ENCODE data around the gene ARHGAP4.

The ARHGAP4 gene

GRCh38 chrX:153930011-153930910 lies 4.2 kb upstream of the ARHGAP4 start:
- Histone ChIP-seq H3K27ac (ENCODE audit: low read length) (no peak overlapping the region), H3K4me3 (ENCODE audit: low read length) (no peak overlapping the region), H3K9me3 (ENCODE audit: control insufficient read depth, low read depth, low read length) (peaks cover 2% of the 10 kb centered on the region), H3K36me3 (ENCODE audit: control insufficient read depth, low read depth, low read length) (peaks cover 12% of the 10 kb centered on the region), H3K9ac (ENCODE audit: low read length) (no peak overlapping the region), H3K27me3 (ENCODE audit: control insufficient read depth, insufficient read depth, low read length) (no peaks in the 10 kb centered on the region), H3K4me1 (ENCODE audit: control insufficient read depth, low read depth, low read length) (peaks cover 8% of the 10 kb centered on the region)

DNA sequence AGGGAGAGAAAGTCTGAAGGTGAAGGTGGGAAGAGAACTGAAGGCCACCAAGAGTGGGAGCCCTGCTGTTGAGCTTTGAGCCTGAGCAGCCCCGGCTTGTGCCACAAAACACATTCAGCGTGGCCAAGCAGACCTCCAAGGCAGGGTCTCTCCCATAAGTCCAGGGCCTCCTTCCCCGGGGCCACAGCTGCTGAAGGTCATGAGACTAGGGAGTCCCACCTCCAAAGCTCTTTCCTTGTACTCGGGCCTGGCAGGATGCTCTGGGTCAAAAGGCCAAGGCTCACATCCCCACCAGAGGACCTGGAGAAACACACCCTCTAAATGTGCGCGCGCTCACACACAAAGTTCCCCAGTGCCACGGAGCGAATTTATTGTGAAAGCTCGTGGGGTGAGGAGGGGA lies 3.5 kb upstream of the ARHGAP4 start:
- Histone ChIP-seq H3K27ac (ENCODE audit: low read length) (no peak overlapping the region), H3K27me3 (ENCODE audit: control insufficient read depth, insufficient read depth, low read length) (no peaks in the 10 kb centered on the region), H3K36me3 (ENCODE audit: control insufficient read depth, low read depth, low read length) (peaks cover 12% of the 10 kb centered on the region), H3K4me3 (ENCODE audit: low read length) (no peak overlapping the region), H3K9me3 (ENCODE audit: control insufficient read depth, low read depth, low read length) (peaks cover 2% of the 10 kb centered on the region), H3K9ac (ENCODE audit: low read length) (no peak overlapping the region), H3K4me1 (ENCODE audit: control insufficient read depth, low read depth, low read length) (peaks cover 8% of the 10 kb centered on the region)

DNA sequence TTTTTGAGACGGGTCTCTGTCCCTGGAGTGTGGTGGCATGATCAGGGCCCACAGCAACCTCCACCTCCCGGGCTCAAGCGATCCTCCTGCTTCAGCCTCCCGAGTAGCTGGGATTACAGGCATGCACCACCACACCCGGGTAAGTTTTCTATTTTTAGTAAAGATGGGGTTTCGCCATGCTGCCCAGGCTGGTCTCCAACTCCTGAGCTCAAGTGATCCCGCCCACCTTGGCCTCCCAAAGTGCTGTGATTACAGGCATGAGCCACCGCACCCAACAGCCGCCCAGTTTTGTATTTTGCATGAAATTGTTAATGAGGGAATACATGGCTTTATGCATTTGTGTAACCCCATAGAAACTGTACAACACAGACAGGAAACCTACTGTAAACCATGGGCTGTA lies 2.8 kb upstream of the ARHGAP4 start:
- Histone ChIP-seq H3K4me3 (ENCODE audit: low read length) (no peak overlapping the region), H3K27me3 (ENCODE audit: control insufficient read depth, insufficient read depth, low read length) (no peaks in the 10 kb centered on the region), H3K27ac (ENCODE audit: low read length) (no peak overlapping the region), H3K36me3 (ENCODE audit: control insufficient read depth, low read depth, low read length) (peaks cover 12% of the 10 kb centered on the region), H3K9me3 (ENCODE audit: control insufficient read depth, low read depth, low read length) (no peaks in the 10 kb centered on the region), H3K9ac (ENCODE audit: low read length) (no peak overlapping the region), H3K4me1 (ENCODE audit: control insufficient read depth, low read depth, low read length) (peaks cover 8% of the 10 kb centered on the region)

DNA sequence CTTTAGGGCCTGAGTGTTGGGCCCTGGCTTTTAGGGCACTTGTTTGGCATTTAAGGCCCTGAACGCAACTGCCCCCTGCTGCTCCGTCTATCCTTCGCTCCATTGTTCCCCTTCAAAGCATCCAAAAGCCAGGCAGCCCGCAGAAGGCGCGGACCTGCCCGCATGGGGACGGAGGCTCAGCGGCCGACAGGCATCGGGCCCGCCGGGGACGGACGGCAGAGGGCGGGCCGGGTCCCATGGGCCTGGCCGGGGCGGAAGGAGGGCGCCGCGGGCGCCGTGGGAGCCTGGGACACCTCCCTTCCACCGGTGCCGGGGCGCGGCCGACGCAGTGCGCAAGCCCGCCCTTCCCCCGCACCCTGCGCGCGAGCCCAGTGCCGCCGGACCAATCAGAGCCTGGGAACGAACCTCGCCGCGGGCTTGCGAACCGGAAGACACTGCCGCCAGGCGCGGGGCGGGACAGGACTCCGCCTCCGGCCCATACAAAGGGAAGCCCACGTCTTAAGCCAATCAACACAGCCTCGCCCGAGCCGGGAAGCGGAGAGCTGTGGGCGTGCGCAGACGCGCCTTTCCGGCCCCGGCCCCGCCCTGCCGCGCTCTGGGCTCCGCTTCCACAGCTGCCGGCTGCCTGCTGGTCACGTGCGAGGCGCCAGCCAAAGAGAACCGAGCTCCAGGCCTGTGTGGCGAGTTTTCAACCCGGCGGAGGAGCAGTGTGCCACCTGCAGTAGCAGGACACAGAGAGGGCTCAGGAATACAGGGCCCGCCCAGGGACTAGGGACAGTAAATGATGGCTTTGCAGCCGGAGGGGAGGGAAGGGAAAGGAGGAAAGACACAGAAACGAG lies 2.1 kb upstream of the ARHGAP4 start:
- H3K27ac ChIP-seq (ENCODE audit: low read length), result peak overlapping the region; percentile 33
- no peaks in the 10 kb centered on the region for H3K9me3 ChIP-seq (ENCODE audit: control insufficient read depth, low read depth, low read length)
- H3K4me3 ChIP-seq (ENCODE audit: low read length), result peak overlapping the region; percentile 68
- peak overlapping the region; percentile 83 for H3K9ac ChIP-seq (ENCODE audit: low read length)
- H3K27me3 ChIP-seq (ENCODE audit: control insufficient read depth, insufficient read depth, low read length), result no peaks in the 10 kb centered on the region
- peaks cover 8% of the 10 kb centered on the region for H3K4me1 ChIP-seq (ENCODE audit: control insufficient read depth, low read depth, low read length)
- H3K36me3 ChIP-seq (ENCODE audit: control insufficient read depth, low read depth, low read length), result peaks cover 11% of the 10 kb centered on the region

- Histone ChIP-seq H3K9ac (ENCODE audit: low read length) (peak overlapping the region; percentile 83), H3K27ac (ENCODE audit: low read length) (peak overlapping the region; percentile 33), H3K27me3 (ENCODE audit: control insufficient read depth, insufficient read depth, low read length) (no peaks in the 10 kb centered on the region), H3K36me3 (ENCODE audit: control insufficient read depth, low read depth, low read length) (peaks cover 8% of the 10 kb centered on the region), H3K4me3 (ENCODE audit: low read length) (peak overlapping the region; percentile 68), H3K4me1 (ENCODE audit: control insufficient read depth, low read depth, low read length) (peaks cover 8% of the 10 kb centered on the region), H3K9me3 (ENCODE audit: control insufficient read depth, low read depth, low read length) (no peaks in the 10 kb centered on the region)
These were observed 1.5 kb upstream of the ARHGAP4 start for GRCh38 chrX:153927672-153927921.

- H3K4me3 ChIP-seq (ENCODE audit: low read length), result peak overlapping the region; percentile 68
- H3K9ac ChIP-seq (ENCODE audit: low read length), result peak overlapping the region; percentile 83
- H3K36me3 ChIP-seq (ENCODE audit: control insufficient read depth, low read depth, low read length), result peaks cover 7% of the 10 kb centered on the region
- H3K27me3 ChIP-seq (ENCODE audit: control insufficient read depth, insufficient read depth, low read length), result no peaks in the 10 kb centered on the region
- no peaks in the 10 kb centered on the region for H3K9me3 ChIP-seq (ENCODE audit: control insufficient read depth, low read depth, low read length)
- peaks cover 8% of the 10 kb centered on the region for H3K4me1 ChIP-seq (ENCODE audit: control insufficient read depth, low read depth, low read length)
- H3K27ac ChIP-seq (ENCODE audit: low read length), result peak overlapping the region; percentile 33
These were observed 1.0 kb upstream of the ARHGAP4 start for GRCh38 chrX:153926858-153927671.

GRCh38 chrX:153926552-153926857 lies 441 bp upstream of the ARHGAP4 start:
- no peaks in the 10 kb centered on the region for H3K27me3 ChIP-seq (ENCODE audit: control insufficient read depth, insufficient read depth, low read length)
- H3K4me3 ChIP-seq (ENCODE audit: low read length), result peak overlapping the region; percentile 68
- H3K27ac ChIP-seq (ENCODE audit: low read length), result no peak overlapping the region
- H3K4me1 ChIP-seq (ENCODE audit: control insufficient read depth, low read depth, low read length), result peaks cover 8% of the 10 kb centered on the region
- no peak overlapping the region for H3K9ac ChIP-seq (ENCODE audit: low read length)
- H3K36me3 ChIP-seq (ENCODE audit: control insufficient read depth, low read depth, low read length), result peaks cover 1% of the 10 kb centered on the region
- H3K9me3 ChIP-seq (ENCODE audit: control insufficient read depth, low read depth, low read length), result no peaks in the 10 kb centered on the region

DNA sequence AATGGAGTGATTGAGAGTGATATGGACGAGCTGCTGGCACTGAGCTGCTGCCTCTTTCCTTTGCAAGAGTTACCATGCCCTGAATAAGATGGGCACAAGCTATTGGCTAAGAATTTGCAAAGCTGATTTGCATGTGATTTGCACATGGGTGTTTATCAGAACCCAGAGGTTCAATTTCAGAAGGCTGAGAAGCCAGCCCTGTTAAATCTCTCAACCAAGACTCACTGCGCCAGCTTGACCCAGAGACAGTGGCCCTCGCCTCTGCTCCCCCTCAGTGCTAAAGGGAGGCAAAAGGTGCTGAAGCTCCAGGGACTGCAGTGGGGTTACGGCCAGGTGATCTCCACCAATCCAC lies 701 bp downstream of the ARHGAP4 start:
- Histone ChIP-seq H3K36me3 (ENCODE audit: control insufficient read depth, low read depth, low read length) (no peaks in the 10 kb centered on the region), H3K4me3 (ENCODE audit: low read length) (peak overlapping the region; percentile 56), H3K27me3 (ENCODE audit: control insufficient read depth, insufficient read depth, low read length) (no peaks in the 10 kb centered on the region), H3K9me3 (ENCODE audit: control insufficient read depth, low read depth, low read length) (peaks cover 2% of the 10 kb centered on the region), H3K9ac (ENCODE audit: low read length) (peak overlapping the region; percentile 39), H3K27ac (ENCODE audit: low read length) (no peak overlapping the region), H3K4me1 (ENCODE audit: control insufficient read depth, low read depth, low read length) (peaks cover 8% of the 10 kb centered on the region)

- Histone ChIP-seq H3K9ac (ENCODE audit: low read length) (no peak overlapping the region), H3K27ac (ENCODE audit: low read length) (no peak overlapping the region), H3K4me1 (ENCODE audit: control insufficient read depth, low read depth, low read length) (peaks cover 8% of the 10 kb centered on the region), H3K4me3 (ENCODE audit: low read length) (no peak overlapping the region), H3K9me3 (ENCODE audit: control insufficient read depth, low read depth, low read length) (peaks cover 2% of the 10 kb centered on the region), H3K36me3 (ENCODE audit: control insufficient read depth, low read depth, low read length) (no peaks in the 10 kb centered on the region), H3K27me3 (ENCODE audit: control insufficient read depth, insufficient read depth, low read length) (no peaks in the 10 kb centered on the region)
These were observed 1.8 kb downstream of the ARHGAP4 start for GRCh38 chrX:153924149-153924861.

DNA sequence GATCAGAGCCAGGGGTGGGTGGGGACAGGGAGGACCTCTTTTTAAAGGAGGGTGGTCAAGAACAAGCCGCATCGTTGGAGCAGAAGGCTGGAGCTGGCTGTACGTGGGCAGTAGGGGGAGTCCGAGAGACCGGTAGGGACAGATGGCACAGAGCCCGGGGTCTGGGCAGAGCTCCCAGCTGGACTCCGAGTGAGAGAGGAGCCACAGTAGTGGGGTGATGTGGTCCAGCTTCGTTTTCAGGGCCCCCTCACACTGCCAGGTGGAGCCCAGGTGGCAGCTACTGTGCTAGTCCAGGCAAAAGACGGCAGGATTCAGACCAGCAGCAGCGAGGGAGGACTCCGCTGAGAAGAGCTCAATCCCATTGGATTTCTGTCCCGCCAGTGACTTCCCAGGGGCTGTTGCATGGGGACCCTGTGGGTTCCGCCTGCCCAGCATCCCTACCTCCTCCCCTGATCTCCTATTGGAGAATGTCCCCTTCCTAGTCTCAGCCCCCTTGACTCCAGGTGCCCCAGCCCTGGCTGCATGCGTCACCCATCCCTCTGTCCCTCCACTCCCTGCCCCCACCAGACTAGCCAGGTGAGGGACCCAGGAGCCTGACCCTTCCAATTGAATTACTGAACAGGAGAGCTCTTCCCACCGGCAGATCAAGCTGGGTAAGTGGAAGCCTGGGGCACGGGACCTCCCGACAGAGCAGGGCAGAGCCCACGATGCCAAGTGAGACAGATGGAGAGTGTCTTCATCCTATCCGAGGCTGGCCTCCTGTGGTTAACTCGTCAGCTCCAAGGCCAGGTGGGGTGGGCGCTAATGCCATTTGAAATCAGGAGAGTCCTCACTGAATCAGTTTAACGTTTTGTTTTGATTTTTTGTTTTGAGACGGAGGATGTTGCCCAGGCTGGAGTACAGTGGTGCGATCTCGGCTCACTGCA lies 2.9 kb downstream of the ARHGAP4 start:
- H3K9ac ChIP-seq (ENCODE audit: low read length), result no peak overlapping the region
- H3K36me3 ChIP-seq (ENCODE audit: control insufficient read depth, low read depth, low read length), result no peaks in the 10 kb centered on the region
- no peak overlapping the region for H3K27ac ChIP-seq (ENCODE audit: low read length)
- peaks cover 8% of the 10 kb centered on the region for H3K4me1 ChIP-seq (ENCODE audit: control insufficient read depth, low read depth, low read length)
- no peak overlapping the region for H3K4me3 ChIP-seq (ENCODE audit: low read length)
- H3K27me3 ChIP-seq (ENCODE audit: control insufficient read depth, insufficient read depth, low read length), result no peaks in the 10 kb centered on the region
- H3K9me3 ChIP-seq (ENCODE audit: control insufficient read depth, low read depth, low read length), result peaks cover 2% of the 10 kb centered on the region

Measured in iPS-18a (cell line).